CD4-positive, alpha-beta memory T cell (primary cell): ENCODE data around the gene TLNRD1. TPM values are rescaled to one million over a fixed set of nuclear protein-coding genes. Genes with fewer than 3 reads are reported as not detected.

Experiments used
- CTCF ChIA-PET: fragments of 350-600 bp; sonication (Branson Sonifier 250); formaldehyde crosslinking; loops from one replicate; lab custom pipeline; 2021; ENCODE audit warnings: inconsistent platforms; ENCODE audit not compliant: partially characterized antibody; lab: Charles Lee
- POLR2A ChIA-PET: fragments of 350-600 bp; sonication (Branson Sonifier 250); formaldehyde crosslinking; loops from one replicate; lab custom pipeline; 2021; ENCODE audit not compliant: partially characterized antibody; lab: Charles Lee
- DNase-seq, 5 donors: peaks; one replicate each; pipeline versions ENCODE4 v3.0.0 to v3.0.0-alpha.2; 2020 to 2022; ENCODE audit warnings: mixed read lengths in 1 of 5
- H3K27ac ChIP-seq: one replicate; pipeline ENCODE4 v1.7.0; 2013; ENCODE audit warnings: low read depth, low read length
- H3K27me3 ChIP-seq: 2 replicates; pipeline ENCODE4 v1.7.0; 2013; ENCODE audit warnings: mild to moderate bottlenecking, low read length, moderate library complexity; ENCODE audit not compliant: insufficient read depth
- H3K36me3 ChIP-seq: 2 replicates; pipeline ENCODE4 v1.7.0; 2013; ENCODE audit warnings: mild to moderate bottlenecking, low read length, moderate library complexity; ENCODE audit not compliant: insufficient read depth
- H3K4me1 ChIP-seq: 2 replicates; pipeline ENCODE4 v1.7.0; 2013; ENCODE audit warnings: mild to moderate bottlenecking, low read length, moderate library complexity; ENCODE audit not compliant: insufficient read depth
- H3K4me3 ChIP-seq, 2 donors: one replicate each; pipeline ENCODE4 v1.7.0; 2013; ENCODE audit warnings: low read length in 2 of 2, mild to moderate bottlenecking in 1 of 2
- H3K9me3 ChIP-seq, 2 donors: one replicate each; pipeline ENCODE4 v1.7.0; 2013; ENCODE audit warnings: low read length in 2 of 2, control low read depth in 1 of 2; ENCODE audit not compliant: control insufficient read depth in 1 of 2
- H3K27ac Mint-ChIP-seq, 7 donors: one replicate each; pipeline ENCODE4 v1.8.0; 2020 to 2021; ENCODE audit warnings: mixed read lengths in 7 of 7, mild to moderate bottlenecking in 6 of 7, inconsistent platforms in 3 of 7, moderate library complexity in 3 of 7
- H3K27me3 Mint-ChIP-seq, 2 donors: one replicate each; pipeline ENCODE4 v1.8.0; 2020 to 2021; ENCODE audit warnings: mixed read lengths in 2 of 2
- H3K36me3 Mint-ChIP-seq, 2 donors: one replicate each; pipeline ENCODE4 v1.8.0; 2020 to 2021; ENCODE audit warnings: mixed read lengths in 2 of 2, inconsistent platforms in 1 of 2, mild to moderate bottlenecking in 1 of 2
- H3K4me1 Mint-ChIP-seq, 4 donors: one replicate each; pipeline ENCODE4 v1.8.0; 2020 to 2021; ENCODE audit warnings: mixed read lengths in 4 of 4, mild to moderate bottlenecking in 1 of 4
- H3K4me3 Mint-ChIP-seq, 8 donors: one replicate each; pipeline ENCODE4 v1.8.0; 2020 to 2021; ENCODE audit warnings: mixed read lengths in 8 of 8, mild to moderate bottlenecking in 7 of 8, moderate library complexity in 6 of 8, inconsistent platforms in 3 of 8
- H3K9me3 Mint-ChIP-seq, 8 donors: one replicate each; pipeline ENCODE4 v1.8.0; 2020 to 2021; ENCODE audit warnings: mixed read lengths in 8 of 8, mild to moderate bottlenecking in 5 of 8, inconsistent platforms in 3 of 8, moderate library complexity in 1 of 8
- intact Hi-C: fragments of 100-400 bp; cut with micrococcal nuclease; formaldehyde crosslinking; loops from one replicate; pipeline ENCODE4 v1.15.1; 2023
- polyA plus RNA-seq, 2 donors: library from polyadenylated mRNA; unstranded; fragments of 300-500 nt; fragmentation: Illumina TruSeq; gene quantifications; one replicate each; pipeline ENCODE4 v1.2.3, GENCODE V29; 2021
- total RNA-seq, 2 experiments: library from RNA; stranded (reverse); gene quantifications; one replicate each; pipeline ENCODE4 v1.2.3, GENCODE V29; 2021

TLNRD1 gene
- total and polyA plus RNA-seq, 4 experiments from 2014 or later: 2.4 to 29.8 (median 17.5) TPM

DNA sequence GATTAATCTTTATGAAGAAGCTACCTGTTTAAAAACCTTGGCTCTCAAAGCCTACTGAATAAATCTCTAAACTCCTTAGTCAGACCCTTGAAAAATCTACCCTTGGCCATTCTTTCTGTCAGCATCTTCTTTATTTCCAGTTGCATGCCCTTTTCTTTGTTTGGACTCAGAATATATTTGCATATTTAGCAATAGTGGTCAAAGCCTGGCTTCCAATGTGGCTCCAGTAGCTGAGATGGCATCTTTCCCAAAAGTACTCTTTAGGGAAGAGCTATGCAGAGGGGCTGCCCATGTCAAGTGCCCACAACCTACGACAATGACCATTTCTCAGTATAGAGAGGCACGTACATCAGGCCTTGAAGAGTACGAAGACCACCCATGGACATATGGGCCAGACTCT is 47.2 kb downstream of the TLNRD1 start:
- Histone ChIP-seq H3K4me1 (no peaks in the 10 kb centered on the region), H3K27me3 (no peaks in the 10 kb centered on the region), H3K9me3 (no peaks in the 10 kb centered on the region), H3K4me3 (no peak overlapping the region), H3K27ac (no peak overlapping the region), H3K36me3 (no peaks in the 10 kb centered on the region)
- Mint-ChIP-seq H3K27ac (no peak overlapping the region), H3K36me3 (no peaks in the 10 kb centered on the region), H3K4me1 (peaks cover 0 to 3% (median under 1%) of the 10 kb centered on the region in 4 donors), H3K9me3 (peaks cover 0 to 6% (median 2%) of the 10 kb centered on the region in 8 donors), H3K4me3 (no peak overlapping the region), H3K27me3 (no peaks in the 10 kb centered on the region)
- ChIA-PET POLR2A (interaction anchor here (0.9 kb wide), 1 partner anchor 46 kb away, joined by 3 read pairs; no protein-coding TSS in a partner anchor), CTCF (interaction anchor here (1.0 to 1.9 kb wide), 3 partner anchors 11 to 33 kb away, joined by 3 to 4 read pairs (median 3); no protein-coding TSS in a partner anchor)
- intact Hi-C loops: no loop called here
- DNase-seq: no peak

DNA sequence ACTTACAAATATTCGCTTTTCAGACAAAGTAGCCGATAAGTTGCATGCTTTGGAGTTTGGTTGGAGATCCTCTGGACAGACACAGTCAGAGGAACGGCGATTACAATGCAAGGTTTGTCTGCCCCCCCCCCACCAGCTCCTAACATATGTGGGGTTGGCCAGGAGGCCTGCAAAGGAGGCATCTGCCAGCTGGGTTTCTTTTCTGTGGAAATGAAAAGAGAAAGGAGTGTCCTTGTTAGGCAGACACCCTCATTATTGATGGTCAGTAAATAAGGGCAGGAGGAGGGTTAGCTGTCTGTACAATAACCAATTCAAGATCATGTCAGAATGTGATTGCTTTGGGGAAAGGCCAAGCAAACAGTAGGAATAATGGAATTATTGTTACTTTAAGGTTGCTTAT is 49.1 kb downstream of the TLNRD1 start:
- Mint-ChIP-seq H3K9me3 (peaks cover 0 to 6% (median 2%) of the 10 kb centered on the region in 8 donors), H3K27me3 (peaks cover 0 to 2% of the 10 kb centered on the region in 2 donors), H3K27ac (no peak overlapping the region), H3K4me1 (peaks cover 0 to 3% (median under 1%) of the 10 kb centered on the region in 4 donors), H3K36me3 (no peaks in the 10 kb centered on the region), H3K4me3 (no peak overlapping the region)
- H3K4me1 ChIP-seq: no peaks in the 10 kb centered on the region
- no peaks in the 10 kb centered on the region for H3K9me3 ChIP-seq
- H3K27me3 ChIP-seq: no peaks in the 10 kb centered on the region
- ChIA-PET POLR2A (no interaction called here), CTCF (no interaction called here)
- no peaks in the 10 kb centered on the region for H3K36me3 ChIP-seq
- H3K4me3 ChIP-seq: no peak overlapping the region
- DNase-seq: no peak
- no peak overlapping the region for H3K27ac ChIP-seq
- intact Hi-C loops: no loop called here

DNA sequence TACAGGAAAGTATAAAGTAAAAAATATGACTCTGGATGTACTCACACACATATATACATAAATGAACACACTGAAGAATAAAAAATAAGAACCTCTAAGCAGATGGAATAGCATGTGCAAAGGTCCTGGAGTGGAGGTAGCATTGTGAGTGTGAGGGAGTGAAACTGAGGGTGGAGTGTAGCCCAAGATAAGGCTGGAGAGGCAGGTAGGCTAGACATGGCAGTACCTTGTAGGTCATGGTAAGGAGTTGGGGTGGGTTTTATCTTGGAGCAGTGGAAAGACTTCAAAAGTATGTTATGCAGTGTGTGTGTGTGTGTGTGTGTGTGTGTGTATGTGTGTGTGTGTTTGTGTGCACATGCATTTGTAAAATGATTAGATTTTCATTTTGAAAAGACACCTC is 49.5 kb downstream of the TLNRD1 start:
- POLR2A ChIA-PET: no interaction called here
- H3K4me1 Mint-ChIP-seq: peaks cover 0 to 3% (median under 1%) of the 10 kb centered on the region in 4 donors

DNA sequence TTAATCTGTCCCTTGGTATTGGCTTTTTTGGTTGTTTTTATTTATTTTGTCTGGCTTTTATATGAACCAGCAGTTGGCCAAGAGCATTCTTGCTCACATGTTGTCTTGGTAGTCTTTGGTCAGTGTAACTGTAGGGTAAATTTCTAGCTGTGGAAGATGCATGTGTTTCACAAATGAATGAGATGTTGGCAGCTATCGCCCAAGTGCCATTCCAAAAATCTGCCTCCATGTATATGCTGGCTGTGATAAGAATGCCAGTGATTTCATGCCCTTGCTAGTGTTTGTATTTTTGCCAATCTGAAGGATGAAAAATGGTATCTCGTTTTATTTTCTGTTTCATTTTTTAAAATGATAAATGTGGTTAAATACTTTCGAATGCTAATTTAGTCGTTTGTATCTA is 50.1 kb downstream of the TLNRD1 start:
- H3K27ac Mint-ChIP-seq: no peak overlapping the region
- no peaks in the 10 kb centered on the region for H3K36me3 ChIP-seq
- H3K36me3 Mint-ChIP-seq: no peaks in the 10 kb centered on the region
- H3K4me3 ChIP-seq: no peak overlapping the region
- peaks cover 0 to 2% of the 10 kb centered on the region in 2 donors for H3K27me3 Mint-ChIP-seq
- intact Hi-C loops: no loop called here
- no peak overlapping the region for H3K27ac ChIP-seq
- H3K27me3 ChIP-seq: no peaks in the 10 kb centered on the region
- no peak for DNase-seq
- H3K4me3 Mint-ChIP-seq: no peak overlapping the region
- no peaks in the 10 kb centered on the region for H3K4me1 ChIP-seq
- H3K4me1 Mint-ChIP-seq: peaks cover 0 to 3% (median under 1%) of the 10 kb centered on the region in 4 donors
- no peaks in the 10 kb centered on the region for H3K9me3 ChIP-seq
- H3K9me3 Mint-ChIP-seq: peaks cover 0 to 5% (median 2%) of the 10 kb centered on the region in 8 donors
- ChIA-PET CTCF (no interaction called here), POLR2A (no interaction called here)

More for the DNA sequence above, 49.5 kb downstream of the TLNRD1 start:
- intact Hi-C loops: no loop called here
- H3K9me3 Mint-ChIP-seq: peaks cover 0 to 6% (median 2%) of the 10 kb centered on the region in 8 donors
- no peaks in the 10 kb centered on the region for H3K27me3 ChIP-seq
- no peaks in the 10 kb centered on the region for H3K36me3 ChIP-seq
- no peak for DNase-seq
- CTCF ChIA-PET: no interaction called here
- no peak overlapping the region for H3K4me3 ChIP-seq
- peak overlapping the region in 2 of 7 donors; percentile 7 to 57 for H3K27ac Mint-ChIP-seq
- H3K27me3 Mint-ChIP-seq: peaks cover 0 to 2% of the 10 kb centered on the region in 2 donors
- H3K36me3 Mint-ChIP-seq: no peaks in the 10 kb centered on the region
- H3K9me3 ChIP-seq: no peaks in the 10 kb centered on the region
- H3K27ac ChIP-seq: no peak overlapping the region
- H3K4me3 Mint-ChIP-seq: no peak overlapping the region
- no peaks in the 10 kb centered on the region for H3K4me1 ChIP-seq

DNA sequence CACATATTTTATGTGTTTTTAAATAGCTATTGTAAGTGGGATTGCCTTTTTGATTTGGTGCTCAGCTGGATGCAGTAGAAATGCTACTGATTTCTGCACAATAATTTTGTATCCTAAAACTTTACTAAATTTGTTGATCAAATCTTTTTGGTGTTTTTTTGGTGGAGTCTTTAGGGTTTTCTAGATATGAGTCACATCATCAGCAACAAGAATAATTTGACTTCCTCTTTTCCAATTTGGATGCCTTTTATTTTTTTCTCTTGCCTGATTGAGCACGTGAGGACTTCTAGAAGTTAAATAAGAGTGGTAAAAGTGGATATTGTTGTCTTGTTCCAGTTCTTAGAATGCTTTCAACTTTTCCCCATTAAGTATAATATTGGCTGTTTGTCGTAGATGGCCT is 51.3 kb downstream of the TLNRD1 start:
- peaks cover 0 to 3% (median under 1%) of the 10 kb centered on the region in 4 donors for H3K4me1 Mint-ChIP-seq
- Histone ChIP-seq H3K36me3 (no peaks in the 10 kb centered on the region), H3K27ac (no peak overlapping the region), H3K9me3 (no peaks in the 10 kb centered on the region), H3K27me3 (no peaks in the 10 kb centered on the region), H3K4me3 (no peak overlapping the region), H3K4me1 (no peaks in the 10 kb centered on the region)
- H3K4me3 Mint-ChIP-seq: no peak overlapping the region
- H3K36me3 Mint-ChIP-seq: no peaks in the 10 kb centered on the region
- no peaks in the 10 kb centered on the region for H3K9me3 Mint-ChIP-seq
- no peak for DNase-seq
- ChIA-PET POLR2A (no interaction called here), CTCF (no interaction called here)
- peaks cover 0 to 2% of the 10 kb centered on the region in 2 donors for H3K27me3 Mint-ChIP-seq
- H3K27ac Mint-ChIP-seq: no peak overlapping the region
- intact Hi-C loops: no loop called here

DNA sequence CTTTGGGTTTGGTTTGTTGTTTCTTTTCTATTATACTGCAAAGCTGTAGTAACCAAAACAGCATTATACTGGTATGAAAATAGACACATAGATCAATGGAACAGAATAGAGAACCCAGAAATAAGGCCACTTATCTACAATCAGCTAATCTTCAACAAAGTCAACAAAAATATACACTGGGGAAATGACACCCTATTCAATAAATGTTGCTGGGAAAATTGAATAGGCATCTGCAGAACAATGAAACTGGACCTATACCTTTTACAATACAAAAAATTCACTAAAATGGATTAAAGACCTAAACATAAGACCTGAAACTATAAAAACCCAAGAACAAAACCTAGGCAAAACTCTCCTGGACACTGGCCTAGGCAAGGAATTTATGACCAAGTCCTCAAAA is 52.9 kb downstream of the TLNRD1 start:
- intact Hi-C loops: no loop called here
- Mint-ChIP-seq H3K27me3 (peaks cover 0 to 2% of the 10 kb centered on the region in 2 donors), H3K27ac (no peak overlapping the region), H3K4me3 (no peak overlapping the region), H3K9me3 (no peaks in the 10 kb centered on the region), H3K4me1 (peaks cover 0 to 3% (median under 1%) of the 10 kb centered on the region in 4 donors), H3K36me3 (no peaks in the 10 kb centered on the region)
- Histone ChIP-seq H3K27me3 (no peaks in the 10 kb centered on the region), H3K27ac (no peak overlapping the region), H3K4me3 (no peak overlapping the region), H3K9me3 (no peaks in the 10 kb centered on the region), H3K36me3 (no peaks in the 10 kb centered on the region), H3K4me1 (no peaks in the 10 kb centered on the region)
- ChIA-PET CTCF (no interaction called here), POLR2A (no interaction called here)
- no peak for DNase-seq

DNA sequence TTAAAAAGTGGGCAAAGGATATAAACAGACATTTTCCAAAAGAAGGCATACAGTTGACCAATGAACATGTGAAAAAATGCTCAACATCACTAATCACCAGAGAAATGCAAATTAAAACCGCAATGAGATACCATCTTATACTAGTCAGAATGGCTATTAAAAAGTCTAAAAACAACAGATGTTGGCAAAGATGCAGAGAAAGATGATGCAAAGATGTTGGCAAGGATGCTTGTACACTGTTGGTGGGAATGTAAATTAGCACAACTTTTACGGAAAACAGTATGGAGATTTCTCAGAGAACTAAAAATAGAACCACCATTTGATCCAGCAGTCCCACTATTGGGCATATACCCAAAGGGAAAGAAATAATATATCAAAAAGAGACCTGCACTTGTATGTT is 53.5 kb downstream of the TLNRD1 start:
- intact Hi-C loops: no loop called here
- Mint-ChIP-seq H3K36me3 (no peaks in the 10 kb centered on the region), H3K27ac (no peak overlapping the region), H3K4me3 (no peak overlapping the region), H3K9me3 (no peaks in the 10 kb centered on the region), H3K4me1 (peaks cover 0 to 3% (median under 1%) of the 10 kb centered on the region in 4 donors), H3K27me3 (peaks cover 0 to 2% of the 10 kb centered on the region in 2 donors)
- CTCF ChIA-PET: no interaction called here
- Histone ChIP-seq H3K9me3 (no peaks in the 10 kb centered on the region), H3K36me3 (no peaks in the 10 kb centered on the region), H3K27ac (no peak overlapping the region), H3K4me3 (no peak overlapping the region), H3K4me1 (no peaks in the 10 kb centered on the region), H3K27me3 (no peaks in the 10 kb centered on the region)
- no peak for DNase-seq
- POLR2A ChIA-PET: no interaction called here
